Nephron (organoid): ENCODE results near the gene RBM34.

Experiments
- H3K27ac Mint-ChIP-seq, 3 experiments: 2 replicates each; pipeline ENCODE4 v1.8.0; 2020; ENCODE audit warnings: mixed read lengths in 3 of 3, mild to moderate bottlenecking in 2 of 3, moderate library complexity in 1 of 3
- H3K27me3 Mint-ChIP-seq: 2 replicates; pipeline ENCODE4 v1.8.0; 2021; ENCODE audit warnings: low read depth, mild to moderate bottlenecking, moderate library complexity, mixed read lengths
- H3K36me3 Mint-ChIP-seq: 2 replicates; pipeline ENCODE4 v1.8.0; 2020; ENCODE audit warnings: low read depth, mixed read lengths
- H3K4me1 Mint-ChIP-seq: 2 replicates; pipeline ENCODE4 v1.8.0; 2020; ENCODE audit warnings: mixed read lengths
- H3K4me3 Mint-ChIP-seq, 3 experiments: 2 replicates each; pipeline ENCODE4 v1.8.0; 2020; ENCODE audit warnings: mild to moderate bottlenecking in 3 of 3, mixed read lengths in 3 of 3, moderate library complexity in 2 of 3
- H3K9me3 Mint-ChIP-seq: 2 replicates; pipeline ENCODE4 v1.8.0; 2020; ENCODE audit warnings: mixed read lengths
- TF ChIP-seq, protein P1 (sequence below), 3 experiments: fragments of 200-600 bp; sonication (generic); IDR thresholded peaks; one replicate each; pipeline ENCODE4 v1.5.0; 2021; ENCODE audit warnings: antibody characterized with exemption in 3 of 3; ENCODE audit not compliant: unreplicated experiment in 3 of 3

The RBM34 gene

DNA sequence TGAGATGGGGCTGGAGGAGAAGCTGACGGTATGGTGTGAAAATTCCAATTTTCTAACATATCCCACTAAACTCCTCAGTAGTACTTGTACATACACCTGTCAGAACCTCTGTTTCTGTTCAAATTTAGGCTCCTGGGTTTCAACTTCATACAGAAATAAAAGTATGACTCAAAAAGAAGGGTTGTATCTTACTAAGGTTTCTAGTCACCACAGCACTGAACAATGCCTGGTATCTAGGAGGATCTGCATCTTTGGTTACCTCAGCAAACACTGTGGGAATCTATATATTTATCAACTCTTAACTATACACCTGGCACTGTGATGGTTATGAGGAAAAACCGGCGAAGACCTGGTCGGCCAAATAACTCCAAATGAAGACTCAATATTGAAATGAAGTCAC, 13.8 kb downstream of the RBM34 start:
- H3K4me1 Mint-ChIP-seq: no peaks in the 10 kb centered on the region
- no peak overlapping the region for H3K4me3 Mint-ChIP-seq
- no peaks in the 10 kb centered on the region for H3K9me3 Mint-ChIP-seq
- TF ChIP-seq, protein P1, sequence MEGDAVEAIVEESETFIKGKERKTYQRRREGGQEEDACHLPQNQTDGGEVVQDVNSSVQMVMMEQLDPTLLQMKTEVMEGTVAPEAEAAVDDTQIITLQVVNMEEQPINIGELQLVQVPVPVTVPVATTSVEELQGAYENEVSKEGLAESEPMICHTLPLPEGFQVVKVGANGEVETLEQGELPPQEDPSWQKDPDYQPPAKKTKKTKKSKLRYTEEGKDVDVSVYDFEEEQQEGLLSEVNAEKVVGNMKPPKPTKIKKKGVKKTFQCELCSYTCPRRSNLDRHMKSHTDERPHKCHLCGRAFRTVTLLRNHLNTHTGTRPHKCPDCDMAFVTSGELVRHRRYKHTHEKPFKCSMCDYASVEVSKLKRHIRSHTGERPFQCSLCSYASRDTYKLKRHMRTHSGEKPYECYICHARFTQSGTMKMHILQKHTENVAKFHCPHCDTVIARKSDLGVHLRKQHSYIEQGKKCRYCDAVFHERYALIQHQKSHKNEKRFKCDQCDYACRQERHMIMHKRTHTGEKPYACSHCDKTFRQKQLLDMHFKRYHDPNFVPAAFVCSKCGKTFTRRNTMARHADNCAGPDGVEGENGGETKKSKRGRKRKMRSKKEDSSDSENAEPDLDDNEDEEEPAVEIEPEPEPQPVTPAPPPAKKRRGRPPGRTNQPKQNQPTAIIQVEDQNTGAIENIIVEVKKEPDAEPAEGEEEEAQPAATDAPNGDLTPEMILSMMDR (IDR thresholded peaks at IDR 0.05; ENCODE audit: unreplicated experiment in 3 of 3): no peak
- peaks cover 71% of the 10 kb centered on the region for H3K36me3 Mint-ChIP-seq
- no peak overlapping the region for H3K27ac Mint-ChIP-seq
- H3K27me3 Mint-ChIP-seq: no peaks in the 10 kb centered on the region

GRCh38 chr1:235145639-235146038, 15.4 kb downstream of the RBM34 start:
- Mint-ChIP-seq H3K36me3 (peaks cover 76% of the 10 kb centered on the region), H3K9me3 (no peaks in the 10 kb centered on the region), H3K27ac (no peak overlapping the region), H3K4me3 (no peak overlapping the region), H3K4me1 (no peaks in the 10 kb centered on the region), H3K27me3 (no peaks in the 10 kb centered on the region)
- TF ChIP-seq, protein P1 (IDR thresholded peaks at IDR 0.05; ENCODE audit: unreplicated experiment in 3 of 3): no peak

DNA sequence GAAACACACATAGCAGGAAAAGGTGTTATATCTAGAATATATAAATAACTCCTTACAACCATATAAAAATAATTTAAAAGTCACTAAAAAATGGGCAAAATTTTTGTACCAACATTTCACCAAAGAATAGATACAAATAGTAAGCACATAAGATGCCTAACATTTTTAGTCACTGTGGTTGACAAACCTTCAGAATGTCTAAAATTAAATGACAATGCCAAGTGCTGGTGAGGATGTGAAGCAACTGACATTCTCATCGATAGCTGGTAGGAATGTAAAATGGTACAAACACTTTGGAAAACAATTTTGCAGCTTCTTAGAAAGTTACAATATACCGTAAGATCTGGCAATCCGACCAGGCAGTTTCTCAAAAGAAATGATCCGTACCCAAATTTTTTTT, 18.1 kb downstream of the RBM34 start:
- Mint-ChIP-seq H3K4me3 (no peak overlapping the region), H3K27ac (no peak overlapping the region), H3K36me3 (peaks cover 75% of the 10 kb centered on the region), H3K27me3 (no peaks in the 10 kb centered on the region), H3K9me3 (no peaks in the 10 kb centered on the region), H3K4me1 (peaks cover 17% of the 10 kb centered on the region)
- TF ChIP-seq, protein P1 (IDR thresholded peaks at IDR 0.05; ENCODE audit: unreplicated experiment in 3 of 3): no peak

- no peaks in the 10 kb centered on the region for H3K9me3 Mint-ChIP-seq
- no peak overlapping the region for H3K4me3 Mint-ChIP-seq
- peak overlapping the region; percentile 20 to 84 (median 77) for H3K27ac Mint-ChIP-seq
- TF ChIP-seq, protein P1 (IDR thresholded peaks at IDR 0.05; ENCODE audit: unreplicated experiment in 3 of 3): no peak
- H3K27me3 Mint-ChIP-seq: no peaks in the 10 kb centered on the region
- H3K4me1 Mint-ChIP-seq: peaks cover 26% of the 10 kb centered on the region
- peaks cover 82% of the 10 kb centered on the region for H3K36me3 Mint-ChIP-seq
These were observed 21.7 kb downstream of the RBM34 start for GRCh38 chr1:235139315-235139714.

DNA sequence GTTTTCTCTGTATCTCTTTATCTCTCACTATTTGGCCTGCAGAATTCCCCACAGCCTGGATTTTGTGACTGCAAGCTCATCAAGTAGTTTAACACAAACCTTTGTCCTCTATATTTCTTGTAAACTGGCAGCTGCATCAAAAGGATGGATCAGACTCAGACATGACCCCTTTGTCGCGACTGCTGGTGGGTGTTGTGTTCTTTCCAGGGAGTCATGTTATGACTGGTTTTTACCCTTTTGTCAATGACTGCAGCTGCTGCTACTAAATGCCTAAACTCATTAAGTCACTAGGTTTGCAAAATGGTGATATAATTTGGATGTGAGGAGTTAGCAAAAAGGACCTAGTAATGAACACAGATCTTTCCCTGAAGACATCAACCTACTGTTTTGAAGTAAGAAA, 22.2 kb downstream of the RBM34 start:
- H3K9me3 Mint-ChIP-seq: no peaks in the 10 kb centered on the region

DNA sequence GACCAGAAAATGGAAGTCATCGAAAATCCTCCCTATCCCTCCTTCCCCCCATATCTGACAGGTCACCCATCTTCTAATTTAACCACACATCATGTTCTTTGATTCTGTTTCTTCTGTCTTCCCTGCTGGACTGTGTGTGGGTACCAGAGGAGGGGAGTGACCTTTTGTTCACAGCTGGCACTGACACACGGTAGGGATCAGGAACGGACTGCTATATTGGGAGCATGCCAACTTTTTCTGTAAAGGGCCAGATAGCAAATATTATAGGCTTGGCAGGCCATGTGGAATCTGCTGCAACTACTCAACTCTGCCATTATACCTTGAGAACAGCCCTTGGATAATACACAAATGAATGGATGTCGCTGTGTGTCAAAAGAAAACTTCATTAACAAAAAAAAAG, 24.9 kb downstream of the RBM34 start:
- H3K4me3 Mint-ChIP-seq: no peak overlapping the region
- peaks cover 26% of the 10 kb centered on the region for H3K4me1 Mint-ChIP-seq
- no peak overlapping the region for H3K27ac Mint-ChIP-seq
- no peaks in the 10 kb centered on the region for H3K27me3 Mint-ChIP-seq
- TF ChIP-seq, protein P1 (IDR thresholded peaks at IDR 0.05; ENCODE audit: unreplicated experiment in 3 of 3): no peak
- no peaks in the 10 kb centered on the region for H3K9me3 Mint-ChIP-seq
- H3K36me3 Mint-ChIP-seq: peaks cover 79% of the 10 kb centered on the region

More for the DNA sequence above, 22.2 kb downstream of the RBM34 start:
- TF ChIP-seq, protein P1 (IDR thresholded peaks at IDR 0.05; ENCODE audit: unreplicated experiment in 3 of 3): no peak
- Mint-ChIP-seq H3K27me3 (no peaks in the 10 kb centered on the region), H3K36me3 (peaks cover 81% of the 10 kb centered on the region), H3K27ac (peak overlapping the region; percentile 59 to 84 (median 77)), H3K4me3 (no peak overlapping the region), H3K4me1 (peaks cover 26% of the 10 kb centered on the region)
